Activated CD4-positive, alpha-beta memory T cell treated with anti-CD3 and anti-CD28 coated beads for 36 hours (primary cell): ENCODE data around the gene KRT6C. TPM values are rescaled to one million over a fixed set of nuclear protein-coding genes. Genes with fewer than 3 reads are reported as not detected.
"Not testable (repeated sequence)": the region's sequence is repeated elsewhere in the genome, so short reads cannot be mapped to it uniquely, and the experiment has no call there.

ENCODE experiments used
- CTCF ChIA-PET: fragments of 350-600 bp; sonication (Branson Sonifier 250); formaldehyde crosslinking; loops from one replicate; lab custom pipeline; 2021; ENCODE audit warnings: antibody characterized with exemption, inconsistent platforms; lab: Charles Lee
- POLR2A ChIA-PET: fragments of 350-600 bp; sonication (Branson Sonifier 250); formaldehyde crosslinking; loops from one replicate; lab custom pipeline; 2021; ENCODE audit warnings: antibody characterized with exemption; lab: Charles Lee
- DNase-seq: peaks from one replicate; pipeline ENCODE4 v3.0.0-alpha.2; 2020
- H3K27ac Mint-ChIP-seq: one replicate; pipeline ENCODE4 v1.8.0; 2021; ENCODE audit warnings: mixed read lengths
- H3K27me3 Mint-ChIP-seq: one replicate; pipeline ENCODE4 v1.8.0; 2021; ENCODE audit warnings: mixed read lengths
- H3K36me3 Mint-ChIP-seq: one replicate; pipeline ENCODE4 v1.8.0; 2021; ENCODE audit warnings: mixed read lengths
- H3K4me1 Mint-ChIP-seq: one replicate; pipeline ENCODE4 v1.8.0; 2021; ENCODE audit warnings: low read depth, mixed read lengths
- H3K4me3 Mint-ChIP-seq: one replicate; pipeline ENCODE4 v1.8.0; 2021; ENCODE audit warnings: mild to moderate bottlenecking, mixed read lengths
- H3K9me3 Mint-ChIP-seq: one replicate; pipeline ENCODE4 v1.8.0; 2021; ENCODE audit warnings: mixed read lengths
- intact Hi-C: fragments of 100-400 bp; cut with micrococcal nuclease; formaldehyde crosslinking; loops from one replicate; pipeline ENCODE4 v1.15.1; 2023
- total RNA-seq, 2 experiments: library from RNA; stranded (reverse); gene quantifications; one replicate each; pipeline ENCODE4 v1.2.3, GENCODE V29; 2021

KRT6C gene
- total RNA-seq, 2 experiments from 2014 or later = not detected

GRCh38 chr12:52480073-52480472 lies 6.5 kb upstream of the KRT6C start:
- peaks cover 7% of the 10 kb centered on the region for H3K9me3 Mint-ChIP-seq

DNA sequence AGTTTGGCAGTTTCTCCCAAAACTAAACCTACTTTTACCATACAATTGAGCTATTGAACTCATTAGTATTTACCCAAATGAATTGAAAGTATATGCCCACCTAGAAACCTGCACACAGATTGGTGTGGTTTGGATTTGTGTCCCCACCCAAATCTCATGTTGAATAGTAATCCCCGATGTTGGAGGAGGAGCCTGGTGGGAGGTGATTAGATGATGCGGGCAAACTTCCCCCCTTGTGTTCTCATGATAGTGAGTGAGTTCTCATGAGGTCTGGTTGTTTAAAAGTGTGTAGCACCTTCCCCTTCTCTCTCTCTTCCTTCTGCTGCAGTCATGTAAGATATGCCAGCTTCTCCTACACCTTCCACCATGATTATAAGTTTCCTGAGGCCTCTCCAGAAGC lies 4.0 kb upstream of the KRT6C start:
- ChIA-PET POLR2A (no interaction called here), CTCF (no interaction called here)
- no peaks in the 10 kb centered on the region for H3K4me1 Mint-ChIP-seq
- H3K4me3 Mint-ChIP-seq = no peak overlapping the region
- no peak overlapping the region for H3K27ac Mint-ChIP-seq
- peaks cover 7% of the 10 kb centered on the region for H3K27me3 Mint-ChIP-seq
- no peaks in the 10 kb centered on the region for H3K9me3 Mint-ChIP-seq
- intact Hi-C loops = no loop called here
- no peak for DNase-seq
- no peaks in the 10 kb centered on the region for H3K36me3 Mint-ChIP-seq

More at GRCh38 chr12:52480073-52480472, 6.5 kb upstream of the KRT6C start:
- intact Hi-C loops = no loop called here
- H3K27me3 Mint-ChIP-seq = peaks cover 24% of the 10 kb centered on the region
- no peaks in the 10 kb centered on the region for H3K4me1 Mint-ChIP-seq
- no peak overlapping the region for H3K27ac Mint-ChIP-seq
- POLR2A ChIA-PET = no interaction called here
- CTCF ChIA-PET = no interaction called here
- no peak for DNase-seq
- no peak overlapping the region for H3K4me3 Mint-ChIP-seq
- no peaks in the 10 kb centered on the region for H3K36me3 Mint-ChIP-seq

- POLR2A ChIA-PET = no interaction called here
- no peaks in the 10 kb centered on the region for H3K9me3 Mint-ChIP-seq
- H3K4me1 Mint-ChIP-seq = no peaks in the 10 kb centered on the region
- no peak for DNase-seq
- intact Hi-C loops = no loop called here
- no peaks in the 10 kb centered on the region for H3K36me3 Mint-ChIP-seq
- H3K27me3 Mint-ChIP-seq = peaks cover 9% of the 10 kb centered on the region
- no peak overlapping the region for H3K27ac Mint-ChIP-seq
- no peak overlapping the region for H3K4me3 Mint-ChIP-seq
- CTCF ChIA-PET = no interaction called here
Observed at GRCh38 chr12:52474212-52474611, 607 bp upstream of the KRT6C start.

DNA sequence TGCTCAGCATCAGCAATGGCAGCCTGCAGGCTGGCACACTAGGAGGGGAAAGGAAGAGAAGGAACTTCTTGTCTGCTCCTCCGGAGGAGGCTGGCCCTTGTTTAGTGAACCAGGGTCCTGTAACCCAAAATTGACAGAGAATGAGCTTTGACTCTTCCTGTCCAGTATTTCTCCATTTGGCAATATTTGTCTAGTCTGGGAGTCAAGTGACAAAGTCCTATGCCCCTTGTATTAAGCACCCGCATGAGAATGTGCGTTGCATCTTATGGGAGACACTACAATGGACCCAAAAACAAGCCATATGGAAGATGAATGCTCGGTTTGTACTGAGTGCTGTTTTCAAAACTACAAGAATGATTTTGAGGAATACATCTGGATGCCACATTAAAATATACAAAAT lies 3.8 kb downstream of the KRT6C start:
- peaks cover 9% of the 10 kb centered on the region for H3K27me3 Mint-ChIP-seq
- H3K9me3 Mint-ChIP-seq = no peaks in the 10 kb centered on the region
- no peak overlapping the region for H3K4me3 Mint-ChIP-seq
- H3K36me3 Mint-ChIP-seq = no peaks in the 10 kb centered on the region
- H3K4me1 Mint-ChIP-seq = no peaks in the 10 kb centered on the region
- CTCF ChIA-PET = no interaction called here
- intact Hi-C loops = no loop called here
- DNase-seq = no peak
- POLR2A ChIA-PET = no interaction called here
- H3K27ac Mint-ChIP-seq = no peak overlapping the region

DNA sequence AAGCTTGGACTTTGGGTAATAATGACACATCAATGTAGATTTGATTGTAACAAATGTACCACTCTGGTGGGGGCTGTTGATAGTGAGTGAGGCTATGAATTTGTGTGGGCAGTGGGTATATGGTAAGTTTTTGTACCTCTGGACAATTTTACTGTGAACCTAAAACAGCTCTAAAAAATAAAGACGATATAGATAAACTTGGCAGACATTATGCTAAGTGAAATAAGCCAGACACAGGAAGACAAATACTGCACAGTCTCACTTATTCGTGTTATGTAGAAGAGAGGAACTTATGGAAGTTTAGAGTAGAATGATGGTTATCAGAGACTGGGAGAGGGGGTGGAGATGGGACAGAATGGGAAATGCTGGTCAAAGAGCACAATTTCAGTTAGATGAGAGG lies 8.7 kb downstream of the KRT6C start:
- no peak overlapping the region for H3K4me3 Mint-ChIP-seq
- CTCF ChIA-PET = no interaction called here
- H3K27ac Mint-ChIP-seq = no peak overlapping the region
- H3K4me1 Mint-ChIP-seq = no peaks in the 10 kb centered on the region
- peaks cover 5% of the 10 kb centered on the region for H3K27me3 Mint-ChIP-seq
- no peak for DNase-seq
- intact Hi-C loops = no loop called here
- no peaks in the 10 kb centered on the region for H3K9me3 Mint-ChIP-seq
- no peaks in the 10 kb centered on the region for H3K36me3 Mint-ChIP-seq
- POLR2A ChIA-PET = no interaction called here

GRCh38 chr12:52461693-52462092 lies 11.9 kb downstream of the KRT6C start:
- ChIA-PET CTCF (no interaction called here), POLR2A (no interaction called here)
- Mint-ChIP-seq H3K4me1 (no peaks in the 10 kb centered on the region), H3K9me3 (no peaks in the 10 kb centered on the region), H3K27me3 (peaks cover 4% of the 10 kb centered on the region), H3K4me3 (no peak overlapping the region), H3K36me3 (no peaks in the 10 kb centered on the region), H3K27ac (no peak overlapping the region)
- DNase-seq = no peak
- intact Hi-C loops = no loop called here

DNA sequence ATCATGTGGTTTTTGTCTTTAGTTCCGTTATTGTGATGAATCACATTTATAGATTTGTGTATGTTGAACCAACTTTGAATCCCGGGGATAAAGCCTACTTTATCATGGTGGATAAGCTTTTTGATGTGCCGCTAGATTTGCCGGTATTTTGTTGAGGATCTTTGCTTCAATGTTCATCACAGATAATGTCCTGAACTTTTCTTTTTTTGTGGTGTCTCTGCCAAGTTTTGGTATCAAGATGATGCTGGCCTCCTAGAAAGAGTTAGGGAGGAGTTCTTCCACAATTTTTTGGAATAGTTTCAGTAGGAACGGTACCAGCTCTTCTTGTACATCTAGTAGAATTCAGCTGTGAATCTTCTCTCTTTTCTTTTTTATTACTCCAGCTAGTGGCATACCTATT lies 14.7 kb downstream of the KRT6C start:
- no peaks in the 10 kb centered on the region for H3K9me3 Mint-ChIP-seq
- intact Hi-C loops = no loop called here
- peaks cover 4% of the 10 kb centered on the region for H3K27me3 Mint-ChIP-seq
- H3K36me3 Mint-ChIP-seq = no peaks in the 10 kb centered on the region
- no peak for DNase-seq
- peaks cover 1% of the 10 kb centered on the region for H3K4me1 Mint-ChIP-seq
- POLR2A ChIA-PET = no interaction called here
- H3K27ac Mint-ChIP-seq = no peak overlapping the region
- no peak overlapping the region for H3K4me3 Mint-ChIP-seq
- CTCF ChIA-PET = no interaction called here

DNA sequence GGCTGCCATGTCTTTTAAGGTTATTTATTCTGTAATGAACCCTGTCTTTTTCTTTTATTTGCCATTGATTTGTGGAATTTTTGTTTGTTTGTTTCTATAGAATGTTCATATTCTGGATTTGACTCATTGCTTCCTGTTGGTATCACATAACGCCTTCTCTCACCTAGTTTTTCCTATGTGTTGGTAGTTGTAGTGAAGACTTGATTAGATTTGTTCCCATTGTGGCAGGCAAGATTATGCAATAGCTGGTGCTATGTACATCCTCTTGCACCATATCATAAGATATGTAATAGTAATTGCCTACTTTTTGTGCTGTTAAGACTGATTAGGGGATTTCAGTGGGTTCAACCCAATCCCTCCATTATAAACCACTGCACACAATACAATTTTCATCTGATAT lies 17.8 kb downstream of the KRT6C start:
- intact Hi-C loops = no loop called here
- Mint-ChIP-seq H3K27ac (no peak overlapping the region), H3K9me3 (no peaks in the 10 kb centered on the region), H3K36me3 (no peaks in the 10 kb centered on the region), H3K27me3 (peaks cover 1% of the 10 kb centered on the region), H3K4me3 (no peak overlapping the region), H3K4me1 (peaks cover 1% of the 10 kb centered on the region)
- POLR2A ChIA-PET = no interaction called here
- CTCF ChIA-PET = no interaction called here
- no peak for DNase-seq

DNA sequence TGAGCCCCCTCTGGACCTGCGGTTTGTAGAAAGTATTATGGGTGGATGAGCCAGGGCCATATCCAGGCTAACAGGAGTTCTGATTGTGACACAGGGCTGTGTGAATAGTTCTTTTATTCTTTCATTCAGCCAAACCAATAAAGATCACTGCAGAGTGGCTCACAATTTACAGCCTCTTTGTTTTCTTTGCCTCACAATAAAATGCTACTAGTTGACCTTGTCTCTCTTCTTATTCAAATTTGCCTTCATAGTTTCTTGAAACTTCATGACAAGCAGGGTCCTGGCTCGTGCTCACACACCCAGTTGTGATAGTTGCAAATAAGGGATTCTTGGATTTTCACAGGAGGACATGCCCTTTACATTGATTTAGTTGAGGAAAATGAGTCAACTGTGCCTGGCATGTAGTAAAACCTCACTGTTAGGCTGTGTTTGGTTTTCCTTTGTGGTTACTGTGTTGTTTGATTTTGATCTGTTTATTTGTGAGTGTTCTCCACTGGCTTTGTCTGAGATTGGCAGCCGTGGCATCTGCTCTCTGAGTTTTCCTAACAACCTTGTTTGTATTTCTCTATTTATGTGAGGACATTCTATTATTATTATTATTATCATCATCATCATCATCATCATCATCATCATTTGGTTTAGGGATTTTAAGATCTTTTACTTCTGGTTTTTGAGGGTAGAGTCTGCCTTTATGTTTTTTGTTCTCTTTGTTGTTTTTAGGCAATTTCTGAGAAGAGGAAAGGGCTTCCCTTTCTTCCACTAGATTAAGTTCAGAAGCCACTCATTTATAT lies 19.0 kb downstream of the KRT6C start:
- peaks cover 1% of the 10 kb centered on the region for H3K27me3 Mint-ChIP-seq
- ChIA-PET CTCF (no interaction called here), POLR2A (no interaction called here)
- H3K4me1 Mint-ChIP-seq = peaks cover 1% of the 10 kb centered on the region
- H3K27ac Mint-ChIP-seq = no peak overlapping the region
- no peak for DNase-seq
- no peaks in the 10 kb centered on the region for H3K9me3 Mint-ChIP-seq
- intact Hi-C loops = no loop called here
- H3K36me3 Mint-ChIP-seq = no peaks in the 10 kb centered on the region
- no peak overlapping the region for H3K4me3 Mint-ChIP-seq

GRCh38 chr12:52452101-52452500 lies 21.5 kb downstream of the KRT6C start, which contains the start of gene KRT6B:
Gene KRT6B, minus strand, starts transcription at chr12:52452146. Its CDS starts 68 bp downstream, at chr12:52452078.
- intact Hi-C loops = no loop called here
- DNase-seq = no peak
- ChIA-PET POLR2A (no interaction called here), CTCF (no interaction called here)
- H3K36me3 Mint-ChIP-seq = no peaks in the 10 kb centered on the region
- H3K27me3 Mint-ChIP-seq = peaks cover 1% of the 10 kb centered on the region
- no peaks in the 10 kb centered on the region for H3K9me3 Mint-ChIP-seq
- peaks cover 1% of the 10 kb centered on the region for H3K4me1 Mint-ChIP-seq
- H3K4me3 Mint-ChIP-seq = no peak within 1 kb of the TSS
- H3K27ac Mint-ChIP-seq = no peak within 1 kb of the TSS

GRCh38 chr12:52448228-52448627 lies 25.4 kb downstream of the KRT6C start:
- CTCF ChIA-PET = no interaction called here
- H3K9me3 Mint-ChIP-seq = no peaks in the 10 kb centered on the region
- H3K27me3 Mint-ChIP-seq = peaks cover 18% of the 10 kb centered on the region
- H3K36me3 Mint-ChIP-seq = no peaks in the 10 kb centered on the region
- intact Hi-C loops = no loop called here
- no peak overlapping the region for H3K4me3 Mint-ChIP-seq
- POLR2A ChIA-PET = no interaction called here
- H3K27ac Mint-ChIP-seq = no peak overlapping the region
- H3K4me1 Mint-ChIP-seq = no peaks in the 10 kb centered on the region
- no peak for DNase-seq

DNA sequence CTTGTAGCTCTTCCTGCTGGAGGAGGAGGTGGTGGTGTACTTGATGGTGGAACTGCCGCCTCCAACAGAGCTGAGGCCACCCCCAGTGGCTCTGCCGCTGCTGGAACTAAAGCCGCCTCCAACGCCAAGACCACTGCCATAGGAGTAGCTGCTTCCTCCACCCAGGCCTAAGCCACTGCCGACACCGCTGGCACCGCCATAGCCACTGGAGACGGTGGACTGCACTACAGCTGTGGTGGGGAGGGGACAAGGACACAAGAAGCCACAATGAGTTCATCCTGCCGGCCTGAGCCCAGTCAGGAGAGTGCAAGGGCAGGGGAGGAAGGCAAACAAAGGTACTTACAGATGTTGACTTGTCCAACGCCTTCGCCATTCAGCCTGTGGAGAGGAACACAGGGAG lies 26.4 kb downstream of the KRT6C start:
- DNase-seq, CTCF ChIA-PET, H3K4me1 Mint-ChIP-seq, H3K4me3 Mint-ChIP-seq, H3K9me3 Mint-ChIP-seq, H3K36me3 Mint-ChIP-seq, H3K27ac Mint-ChIP-seq, POLR2A ChIA-PET, intact Hi-C loops: not testable (repeated sequence)
- H3K27me3 Mint-ChIP-seq = peaks cover 26% of the 10 kb centered on the region

DNA sequence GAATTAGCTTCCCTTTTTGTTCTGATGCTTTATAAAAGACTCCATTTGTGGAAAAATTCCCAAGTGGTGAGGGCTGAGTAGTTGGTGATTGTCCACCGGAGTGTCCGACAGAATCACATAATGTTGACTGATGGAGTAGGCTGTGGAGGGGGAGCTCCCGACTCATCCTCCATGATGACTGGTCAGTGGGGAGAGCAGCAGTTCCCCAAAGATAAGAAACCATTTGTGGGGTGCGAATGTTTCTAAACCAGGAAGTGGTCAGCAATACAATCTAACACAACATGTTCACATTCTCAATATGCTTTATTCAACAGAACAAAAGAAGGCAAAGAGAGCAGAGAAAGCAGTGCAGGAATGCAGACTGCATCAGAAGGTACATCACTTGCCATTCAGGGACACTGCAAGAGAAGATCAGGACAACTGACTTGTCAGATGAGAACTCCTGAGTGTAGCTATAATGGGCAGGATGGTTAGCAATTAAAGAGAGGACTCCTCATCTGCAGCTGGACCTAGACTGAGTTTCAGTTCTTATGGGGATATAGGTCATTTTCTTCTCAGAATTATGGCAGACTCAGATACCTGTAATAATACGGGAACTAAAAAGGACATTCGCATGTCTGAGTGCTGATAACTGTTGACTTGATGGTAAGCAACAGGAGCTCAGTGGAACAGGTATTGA lies 27.1 kb downstream of the KRT6C start:
- ChIA-PET POLR2A (no interaction called here), CTCF (no interaction called here)
- H3K27ac Mint-ChIP-seq = no peak overlapping the region
- DNase-seq = no peak
- no peaks in the 10 kb centered on the region for H3K36me3 Mint-ChIP-seq
- H3K4me1 Mint-ChIP-seq = no peaks in the 10 kb centered on the region
- H3K27me3 Mint-ChIP-seq = peaks cover 33% of the 10 kb centered on the region
- no peak overlapping the region for H3K4me3 Mint-ChIP-seq
- intact Hi-C loops = no loop called here
- no peaks in the 10 kb centered on the region for H3K9me3 Mint-ChIP-seq
